ENCODE data around the gene KIF4B.

KIF4B gene

GRCh38 chr5:155056644-155057269, 43.2 kb downstream of the KIF4B start:
- no peak overlapping the region for H4K91ac ChIP-seq (ENCODE audit: low read depth, low read length, poor library complexity)
- no peaks in the 10 kb centered on the region for H3K79me1 ChIP-seq (ENCODE audit: low read depth, low read length)
- H3K9me3 ChIP-seq (replicated peaks in 1 of 2; ENCODE audit: control insufficient read depth in 2 of 2, insufficient read depth in 1 of 2, low read depth in 1 of 2, low read length in 2 of 2) = peaks cover 0 to 2% of the 10 kb centered on the region in 2 donors
- H3K36me3 ChIP-seq (replicated peaks in 1 of 2; ENCODE audit: control insufficient read depth in 2 of 2, insufficient read depth in 2 of 2, low read length in 2 of 2) = no peaks in the 10 kb centered on the region
- H3K4ac ChIP-seq (ENCODE audit: low read length) = no peak overlapping the region
- no peak overlapping the region for H3K4me3 ChIP-seq (ENCODE audit: low read length in 2 of 2)
- no peak overlapping the region for H3K18ac ChIP-seq (ENCODE audit: low read length)
- no peak overlapping the region for H3K14ac ChIP-seq (ENCODE audit: low read length)
- H3K9ac ChIP-seq (ENCODE audit: low read depth, low read length, poor library complexity) = no peak overlapping the region
- H4K8ac ChIP-seq (ENCODE audit: low read depth, low read length) = no peak overlapping the region
- no peak overlapping the region for H3K4me2 ChIP-seq (ENCODE audit: insufficient read depth, low read length, poor library complexity, severe bottlenecking)
- H3K27ac ChIP-seq (replicated peaks; ENCODE audit: low read length) = no peak overlapping the region
- H2BK5ac ChIP-seq (ENCODE audit: low read length) = no peak overlapping the region
- H2AK5ac ChIP-seq (ENCODE audit: low read depth, low read length) = no peak overlapping the region
- H3K4me1 ChIP-seq (ENCODE audit: control insufficient read depth in 2 of 2, insufficient read depth in 1 of 2, low read depth in 1 of 2, low read length in 2 of 2) = no peaks in the 10 kb centered on the region
- H2BK15ac ChIP-seq (ENCODE audit: low read length) = no peak overlapping the region
- no peak overlapping the region for H2BK120ac ChIP-seq (ENCODE audit: low read depth, low read length)
- H3K23ac ChIP-seq (ENCODE audit: low read depth, low read length, poor library complexity) = no peak overlapping the region
- H3K27me3 ChIP-seq (ENCODE audit: control insufficient read depth in 3 of 3, insufficient read depth in 3 of 3, low read depth in 1 of 3, low read length in 3 of 3) = no peaks in the 10 kb centered on the region
- no peak overlapping the region for H2AFZ ChIP-seq (ENCODE audit: low read length)
- WGBS, 2 donors (ENCODE audit: extremely low coverage in 2 of 2, insufficient read length in 2 of 2, insufficient replicate concordance in 1 of 2) = no CpG with 5 or more reads among the region's 8 CpGs
- no peak overlapping the region for H2BK12ac ChIP-seq (ENCODE audit: low read length)
- no peak for DNase-seq (ENCODE audit: low spot score)

GRCh38 chr5:155057626-155058025, 44.1 kb downstream of the KIF4B start:
- no peak overlapping the region for H2AFZ ChIP-seq (ENCODE audit: low read length)
- no peak overlapping the region for H4K8ac ChIP-seq (ENCODE audit: low read depth, low read length)
- no peaks in the 10 kb centered on the region for H3K36me3 ChIP-seq (replicated peaks in 1 of 2; ENCODE audit: control insufficient read depth in 2 of 2, insufficient read depth in 2 of 2, low read length in 2 of 2)
- no peak overlapping the region for H4K91ac ChIP-seq (ENCODE audit: low read depth, low read length, poor library complexity)
- no peaks in the 10 kb centered on the region for H3K27me3 ChIP-seq (ENCODE audit: control insufficient read depth in 3 of 3, insufficient read depth in 3 of 3, low read depth in 1 of 3, low read length in 3 of 3)
- H3K4ac ChIP-seq (ENCODE audit: low read length) = no peak overlapping the region
- no peak overlapping the region for H2BK12ac ChIP-seq (ENCODE audit: low read length)
- no peak overlapping the region for H3K14ac ChIP-seq (ENCODE audit: low read length)
- no peak overlapping the region for H3K9ac ChIP-seq (ENCODE audit: low read depth, low read length, poor library complexity)
- no peaks in the 10 kb centered on the region for H3K4me1 ChIP-seq (ENCODE audit: control insufficient read depth in 2 of 2, insufficient read depth in 1 of 2, low read depth in 1 of 2, low read length in 2 of 2)
- no peak overlapping the region for H2BK5ac ChIP-seq (ENCODE audit: low read length)
- H2BK15ac ChIP-seq (ENCODE audit: low read length) = no peak overlapping the region
- no peak overlapping the region for H3K18ac ChIP-seq (ENCODE audit: low read length)
- WGBS, 2 donors (ENCODE audit: extremely low coverage in 2 of 2, insufficient read length in 2 of 2, insufficient replicate concordance in 1 of 2) = no CpG with 5 or more reads among the region's 1 CpG
- H3K23ac ChIP-seq (ENCODE audit: low read depth, low read length, poor library complexity) = no peak overlapping the region
- peaks cover 0 to 2% of the 10 kb centered on the region in 2 donors for H3K9me3 ChIP-seq (replicated peaks in 1 of 2; ENCODE audit: control insufficient read depth in 2 of 2, insufficient read depth in 1 of 2, low read depth in 1 of 2, low read length in 2 of 2)
- H3K79me1 ChIP-seq (ENCODE audit: low read depth, low read length) = no peaks in the 10 kb centered on the region
- no peak overlapping the region for H2BK120ac ChIP-seq (ENCODE audit: low read depth, low read length)
- H3K27ac ChIP-seq (replicated peaks; ENCODE audit: low read length) = no peak overlapping the region
- no peak overlapping the region for H3K4me2 ChIP-seq (ENCODE audit: insufficient read depth, low read length, poor library complexity, severe bottlenecking)
- H2AK5ac ChIP-seq (ENCODE audit: low read depth, low read length) = no peak overlapping the region
- DNase-seq (ENCODE audit: low spot score) = no peak
- peak overlapping the region in 1 of 2 donors; percentile 60 for H3K4me3 ChIP-seq (ENCODE audit: low read length in 2 of 2)

GRCh38 chr5:155064580-155064979, 51.0 kb downstream of the KIF4B start:
- Histone ChIP-seq H3K9me3 (replicated peaks in 1 of 2; ENCODE audit: control insufficient read depth in 2 of 2, insufficient read depth in 1 of 2, low read depth in 1 of 2, low read length in 2 of 2) (no peaks in the 10 kb centered on the region), H3K4ac (ENCODE audit: low read length) (no peak overlapping the region), H4K91ac (ENCODE audit: low read depth, low read length, poor library complexity) (no peak overlapping the region), H2BK15ac (ENCODE audit: low read length) (no peak overlapping the region), H3K27ac (replicated peaks; ENCODE audit: low read length) (no peak overlapping the region), H2AFZ (ENCODE audit: low read length) (no peak overlapping the region), H3K79me1 (ENCODE audit: low read depth, low read length) (no peaks in the 10 kb centered on the region), H3K23ac (ENCODE audit: low read depth, low read length, poor library complexity) (no peak overlapping the region), H3K36me3 (replicated peaks in 1 of 2; ENCODE audit: control insufficient read depth in 2 of 2, insufficient read depth in 2 of 2, low read length in 2 of 2) (no peaks in the 10 kb centered on the region), H3K4me2 (ENCODE audit: insufficient read depth, low read length, poor library complexity, severe bottlenecking) (no peak overlapping the region), H3K4me3 (ENCODE audit: low read length in 2 of 2) (no peak overlapping the region), H2BK120ac (ENCODE audit: low read depth, low read length) (no peak overlapping the region), H2AK5ac (ENCODE audit: low read depth, low read length) (no peak overlapping the region), H2BK5ac (ENCODE audit: low read length) (no peak overlapping the region), H2BK12ac (ENCODE audit: low read length) (no peak overlapping the region), H3K27me3 (ENCODE audit: control insufficient read depth in 3 of 3, insufficient read depth in 3 of 3, low read depth in 1 of 3, low read length in 3 of 3) (peaks cover 0 to 3% (median 0%) of the 10 kb centered on the region in 3 experiments), H3K4me1 (ENCODE audit: control insufficient read depth in 2 of 2, insufficient read depth in 1 of 2, low read depth in 1 of 2, low read length in 2 of 2) (no peaks in the 10 kb centered on the region), H3K14ac (ENCODE audit: low read length) (no peak overlapping the region), H3K18ac (ENCODE audit: low read length) (no peak overlapping the region), H4K8ac (ENCODE audit: low read depth, low read length) (no peak overlapping the region), H3K9ac (ENCODE audit: low read depth, low read length, poor library complexity) (no peak overlapping the region)
- no peak for DNase-seq (ENCODE audit: low spot score)
- no CpG with 5 or more reads among the region's 6 CpGs for WGBS, 2 donors (ENCODE audit: extremely low coverage in 2 of 2, insufficient read length in 2 of 2, insufficient replicate concordance in 1 of 2)

- no peak overlapping the region for H2BK120ac ChIP-seq (ENCODE audit: low read depth, low read length)
- no peak overlapping the region for H3K4me2 ChIP-seq (ENCODE audit: insufficient read depth, low read length, poor library complexity, severe bottlenecking)
- no CpG with 5 or more reads among the region's 9 CpGs for WGBS, 2 donors (ENCODE audit: extremely low coverage in 2 of 2, insufficient read length in 2 of 2, insufficient replicate concordance in 1 of 2)
Measured at GRCh38 chr5:155066886-155067595, 53.5 kb downstream of the KIF4B start.

More at GRCh38 chr5:155066886-155067595, 53.5 kb downstream of the KIF4B start:
- H3K4ac ChIP-seq (ENCODE audit: low read length) = no peak overlapping the region
- H3K9ac ChIP-seq (ENCODE audit: low read depth, low read length, poor library complexity) = no peak overlapping the region
- no peak overlapping the region for H3K14ac ChIP-seq (ENCODE audit: low read length)
- DNase-seq (ENCODE audit: low spot score) = no peak
- no peaks in the 10 kb centered on the region for H3K79me1 ChIP-seq (ENCODE audit: low read depth, low read length)
- no peak overlapping the region for H3K27ac ChIP-seq (replicated peaks; ENCODE audit: low read length)
- no peak overlapping the region for H2BK15ac ChIP-seq (ENCODE audit: low read length)
- H3K4me3 ChIP-seq (ENCODE audit: low read length in 2 of 2) = no peak overlapping the region
- no peak overlapping the region for H3K23ac ChIP-seq (ENCODE audit: low read depth, low read length, poor library complexity)
- H3K36me3 ChIP-seq (replicated peaks in 1 of 2; ENCODE audit: control insufficient read depth in 2 of 2, insufficient read depth in 2 of 2, low read length in 2 of 2) = no peaks in the 10 kb centered on the region
- no peaks in the 10 kb centered on the region for H3K4me1 ChIP-seq (ENCODE audit: control insufficient read depth in 2 of 2, insufficient read depth in 1 of 2, low read depth in 1 of 2, low read length in 2 of 2)
- H3K9me3 ChIP-seq (replicated peaks in 1 of 2; ENCODE audit: control insufficient read depth in 2 of 2, insufficient read depth in 1 of 2, low read depth in 1 of 2, low read length in 2 of 2) = no peaks in the 10 kb centered on the region
- no peak overlapping the region for H2AK5ac ChIP-seq (ENCODE audit: low read depth, low read length)
- H3K18ac ChIP-seq (ENCODE audit: low read length) = peak overlapping the region; percentile 21
- peaks cover 0 to 3% (median 0%) of the 10 kb centered on the region in 3 experiments for H3K27me3 ChIP-seq (ENCODE audit: control insufficient read depth in 3 of 3, insufficient read depth in 3 of 3, low read depth in 1 of 3, low read length in 3 of 3)
- H2BK5ac ChIP-seq (ENCODE audit: low read length) = no peak overlapping the region
- no peak overlapping the region for H2BK12ac ChIP-seq (ENCODE audit: low read length)
- no peak overlapping the region for H4K8ac ChIP-seq (ENCODE audit: low read depth, low read length)
- no peak overlapping the region for H4K91ac ChIP-seq (ENCODE audit: low read depth, low read length, poor library complexity)
- no peak overlapping the region for H2AFZ ChIP-seq (ENCODE audit: low read length)

Measured in neuronal stem cell (in vitro differentiated cells).